Measurements from ENCODE around the gene PRPF40A. TPM values are rescaled to one million over a fixed set of nuclear protein-coding genes. Genes with fewer than 3 reads are reported as not detected.
A peak's percentile ranks its signal among the peaks of the same experiment; 100 is the strongest.

PRPF40A gene
- total RNA-seq, 5 donors from 2014 or later (not counting 1 experiment from before 2014, with no cell fraction given): 101 to 124 (median 106) TPM

DNA sequence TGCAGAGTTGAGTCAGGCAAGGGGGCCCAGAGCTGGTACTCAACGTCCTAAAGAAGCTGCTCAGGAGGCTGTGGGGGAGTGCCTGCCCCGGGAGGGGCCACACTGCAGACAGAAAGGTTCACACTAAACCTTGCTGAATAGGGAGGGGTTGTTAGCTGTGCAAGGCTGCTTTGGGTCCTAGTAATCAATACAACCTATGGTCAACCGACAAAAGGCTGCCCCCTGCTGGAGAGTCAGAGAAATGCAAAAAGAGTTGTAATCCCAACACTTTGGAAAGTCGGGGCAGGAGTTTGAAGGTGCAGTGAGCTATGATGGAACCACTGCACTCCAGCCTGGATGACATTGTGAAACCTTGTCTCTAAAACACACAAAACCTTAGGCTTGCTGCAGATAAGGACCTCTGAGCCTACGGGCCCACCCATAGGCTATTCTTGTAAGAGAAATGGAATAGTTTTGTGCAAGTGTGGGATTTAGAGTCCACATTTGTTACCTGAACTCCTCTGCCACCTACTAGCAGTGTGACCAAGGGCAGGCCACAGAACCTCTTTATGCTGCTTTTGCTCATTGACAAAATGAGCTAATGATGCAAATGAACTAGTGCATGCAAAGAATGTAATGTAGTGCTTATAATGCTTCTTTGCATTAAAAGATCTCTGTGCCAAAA lies 81.5 kb downstream of the PRPF40A start:
- no peak overlapping the region for H3K4me3 Mint-ChIP-seq
- WGBS (ENCODE audit: insufficient coverage): 20% methylated on average over 1 of the region's 5 CpGs
- peak in 3 of 4 experiments; percentile 15 to 69 (median 53) for ATAC-seq (replicated peaks in 1 of 4)
- no peaks in the 10 kb centered on the region for H3K9me3 Mint-ChIP-seq
- H3K4me1 Mint-ChIP-seq: peaks cover 2 to 5% (median 5%) of the 10 kb centered on the region in 3 donors
- Histone ChIP-seq H3K4me3 (ENCODE audit: control insufficient read depth in 1 of 2, extremely low read depth in 1 of 2, low read length in 1 of 2) (no peak overlapping the region), H3K9me3 (no peaks in the 10 kb centered on the region), H3K27ac (ENCODE audit: low read length) (no peak overlapping the region), H3K27me3 (replicated peaks in 1 of 2; ENCODE audit: control insufficient read depth in 2 of 2, extremely low read depth in 1 of 2, insufficient read depth in 2 of 2, low read length in 1 of 2) (peaks cover 0 to 8% of the 10 kb centered on the region in 2 experiments), H3K4me1 (ENCODE audit: control insufficient read depth in 1 of 2, extremely low read depth in 1 of 2, insufficient read depth in 2 of 2, low read length in 2 of 2) (peaks cover 0 to 5% of the 10 kb centered on the region in 2 experiments), H3K36me3 (ENCODE audit: control insufficient read depth in 2 of 2, extremely low read depth in 1 of 2, insufficient read depth in 1 of 2, low read length in 1 of 2) (no peaks in the 10 kb centered on the region)
- H3K27me3 Mint-ChIP-seq: no peaks in the 10 kb centered on the region
- ChIA-PET CTCF (interaction anchor here (0.6 to 3.8 kb wide), 16 partner anchors 12 to 610 kb away, joined by 3 to 30 read pairs (median 4); partner anchors contain the start of gene STAM2 (in 2 of the 2)), POLR2A (no interaction called here)
- H3K36me3 Mint-ChIP-seq: no peaks in the 10 kb centered on the region
- H3K27ac Mint-ChIP-seq: no peak overlapping the region
- DNase-seq: peak in 33 of 35 experiments; percentile 12 to 73 (median 44)

DNA sequence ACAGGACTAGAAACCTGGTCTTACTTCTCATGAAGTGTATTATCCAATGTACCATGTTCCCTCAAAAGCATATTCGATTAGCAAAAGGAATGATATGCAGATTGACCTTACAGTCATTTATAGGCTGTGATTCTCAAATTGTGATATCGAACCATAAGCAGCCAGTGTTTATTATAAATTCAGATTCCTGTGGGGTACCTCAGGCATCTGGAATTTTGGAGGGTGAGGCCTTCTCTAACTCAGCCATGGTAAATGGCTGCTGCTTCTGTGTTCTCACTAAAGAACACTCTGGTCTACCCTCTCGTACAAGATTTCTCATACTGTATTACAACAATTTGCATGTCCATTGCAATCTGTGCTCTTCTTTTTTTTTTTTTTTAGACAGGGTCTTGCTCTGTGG lies 84.5 kb downstream of the PRPF40A start:
- Mint-ChIP-seq H3K4me3 (no peak overlapping the region), H3K36me3 (no peaks in the 10 kb centered on the region), H3K27me3 (no peaks in the 10 kb centered on the region), H3K27ac (no peak overlapping the region), H3K4me1 (peaks cover 5 to 13% (median 11%) of the 10 kb centered on the region in 3 donors), H3K9me3 (no peaks in the 10 kb centered on the region)
- WGBS (ENCODE audit: insufficient coverage): 82% methylated on average over 2 of the region's 3 CpGs
- no peak overlapping the region for H3K27ac ChIP-seq (ENCODE audit: low read length)
- H3K4me1 ChIP-seq (ENCODE audit: control insufficient read depth in 1 of 2, extremely low read depth in 1 of 2, insufficient read depth in 2 of 2, low read length in 2 of 2): peaks cover 5% of the 10 kb centered on the region in 2 experiments
- no peak overlapping the region for H3K4me3 ChIP-seq (ENCODE audit: control insufficient read depth in 1 of 2, extremely low read depth in 1 of 2, low read length in 1 of 2)
- DNase-seq (no peak), ATAC-seq (replicated peaks in 1 of 4) (no peak)
- CTCF ChIA-PET: interaction anchor here in 1 of 2 donors (0.7 kb wide), 1 partner anchor 72 kb away, joined by 5 read pairs; no protein-coding TSS in a partner anchor
- no peaks in the 10 kb centered on the region for H3K9me3 ChIP-seq
- peaks cover 0 to 8% of the 10 kb centered on the region in 2 experiments for H3K27me3 ChIP-seq (replicated peaks in 1 of 2; ENCODE audit: control insufficient read depth in 2 of 2, extremely low read depth in 1 of 2, insufficient read depth in 2 of 2, low read length in 1 of 2)
- H3K36me3 ChIP-seq (ENCODE audit: control insufficient read depth in 2 of 2, extremely low read depth in 1 of 2, insufficient read depth in 1 of 2, low read length in 1 of 2): no peaks in the 10 kb centered on the region
- POLR2A ChIA-PET: no interaction called here

DNA sequence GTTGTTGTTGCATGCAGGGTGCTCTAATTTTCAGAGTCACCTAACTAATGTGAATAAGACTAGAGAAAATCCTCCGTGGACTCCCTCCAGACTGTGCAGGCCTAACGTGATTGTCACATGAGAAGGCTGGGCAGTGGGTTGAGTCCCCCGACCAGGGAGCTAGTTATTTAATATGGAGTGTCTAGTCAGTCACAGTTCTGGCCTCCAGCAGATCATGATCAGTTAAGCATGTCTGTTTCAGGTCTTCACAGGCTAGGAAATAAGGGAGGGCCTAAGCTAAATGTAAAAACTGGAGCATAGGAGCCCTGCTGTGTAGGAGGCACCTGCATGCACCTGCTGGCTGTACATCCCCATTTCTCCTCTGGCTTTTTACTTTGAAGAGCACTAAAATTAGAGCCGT lies 86.8 kb downstream of the PRPF40A start:
- ChIA-PET CTCF (interaction anchor here in 1 of 2 donors (1.3 kb wide), 1 partner anchor 11 kb away, joined by 4 read pairs; no protein-coding TSS in a partner anchor), POLR2A (no interaction called here)
- Histone ChIP-seq H3K9me3 (no peaks in the 10 kb centered on the region), H3K27ac (ENCODE audit: low read length) (no peak overlapping the region), H3K27me3 (replicated peaks in 1 of 2; ENCODE audit: control insufficient read depth in 2 of 2, extremely low read depth in 1 of 2, insufficient read depth in 2 of 2, low read length in 1 of 2) (peaks cover 0 to under 1% of the 10 kb centered on the region in 2 experiments), H3K36me3 (ENCODE audit: control insufficient read depth in 2 of 2, extremely low read depth in 1 of 2, insufficient read depth in 1 of 2, low read length in 1 of 2) (no peaks in the 10 kb centered on the region), H3K4me3 (ENCODE audit: control insufficient read depth in 1 of 2, extremely low read depth in 1 of 2, low read length in 1 of 2) (no peak overlapping the region), H3K4me1 (ENCODE audit: control insufficient read depth in 1 of 2, extremely low read depth in 1 of 2, insufficient read depth in 2 of 2, low read length in 2 of 2) (peaks cover under 1 to 5% of the 10 kb centered on the region in 2 experiments)
- no peak for DNase-seq
- no peaks in the 10 kb centered on the region for H3K36me3 Mint-ChIP-seq
- H3K9me3 Mint-ChIP-seq: no peaks in the 10 kb centered on the region
- WGBS (ENCODE audit: insufficient coverage): 100% methylated on average over 1 of the region's 4 CpGs
- peaks cover 0 to 3% of the 10 kb centered on the region in 2 donors for H3K27me3 Mint-ChIP-seq
- H3K4me1 Mint-ChIP-seq: peaks cover 3 to 11% (median 8%) of the 10 kb centered on the region in 3 donors
- H3K27ac Mint-ChIP-seq: no peak overlapping the region
- no peak for ATAC-seq (replicated peaks in 1 of 4)
- no peak overlapping the region for H3K4me3 Mint-ChIP-seq

DNA sequence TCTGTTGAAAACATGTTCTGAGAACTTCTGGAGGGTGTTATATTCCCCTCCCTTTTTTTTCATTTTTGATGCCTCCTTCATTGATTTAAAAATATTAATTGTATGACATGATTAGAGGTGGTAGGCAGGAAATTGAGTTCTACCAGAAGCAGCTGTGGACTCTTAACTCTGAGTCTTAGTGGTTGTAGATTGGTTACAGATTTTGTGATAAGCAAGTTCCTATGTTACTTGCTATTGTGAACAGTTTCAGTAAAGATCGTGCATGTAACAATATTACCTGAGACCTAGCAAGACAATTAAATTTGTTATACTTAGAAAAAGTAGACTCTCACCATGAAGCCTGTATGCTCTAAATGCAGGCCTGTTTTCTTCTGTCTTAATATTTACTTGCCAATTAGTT lies 88.1 kb downstream of the PRPF40A start:
- ATAC-seq (replicated peaks in 1 of 4) (peak in 1 of 4 experiments; percentile 24), DNase-seq (no peak)
- Mint-ChIP-seq H3K27ac (no peak overlapping the region), H3K4me3 (no peak overlapping the region), H3K27me3 (peaks cover 4 to 7% of the 10 kb centered on the region in 2 donors), H3K4me1 (peaks cover 0 to 11% (median 5%) of the 10 kb centered on the region in 3 donors), H3K36me3 (no peaks in the 10 kb centered on the region), H3K9me3 (no peaks in the 10 kb centered on the region)
- ChIA-PET CTCF (interaction anchor here in 1 of 2 donors (0.7 kb wide), 1 partner anchor 750 kb away, joined by 4 read pairs; no protein-coding TSS in a partner anchor), POLR2A (no interaction called here)
- Histone ChIP-seq H3K27ac (ENCODE audit: low read length) (no peak overlapping the region), H3K4me1 (ENCODE audit: control insufficient read depth in 1 of 2, extremely low read depth in 1 of 2, insufficient read depth in 2 of 2, low read length in 2 of 2) (peaks cover 0 to 5% of the 10 kb centered on the region in 2 experiments), H3K27me3 (replicated peaks in 1 of 2; ENCODE audit: control insufficient read depth in 2 of 2, extremely low read depth in 1 of 2, insufficient read depth in 2 of 2, low read length in 1 of 2) (peaks cover 0 to 5% of the 10 kb centered on the region in 2 experiments), H3K36me3 (ENCODE audit: control insufficient read depth in 2 of 2, extremely low read depth in 1 of 2, insufficient read depth in 1 of 2, low read length in 1 of 2) (no peaks in the 10 kb centered on the region), H3K4me3 (ENCODE audit: control insufficient read depth in 1 of 2, extremely low read depth in 1 of 2, low read length in 1 of 2) (no peak overlapping the region), H3K9me3 (no peaks in the 10 kb centered on the region)
- no CpG with 5 or more reads among the region's 1 CpG for WGBS (ENCODE audit: insufficient coverage)

DNA sequence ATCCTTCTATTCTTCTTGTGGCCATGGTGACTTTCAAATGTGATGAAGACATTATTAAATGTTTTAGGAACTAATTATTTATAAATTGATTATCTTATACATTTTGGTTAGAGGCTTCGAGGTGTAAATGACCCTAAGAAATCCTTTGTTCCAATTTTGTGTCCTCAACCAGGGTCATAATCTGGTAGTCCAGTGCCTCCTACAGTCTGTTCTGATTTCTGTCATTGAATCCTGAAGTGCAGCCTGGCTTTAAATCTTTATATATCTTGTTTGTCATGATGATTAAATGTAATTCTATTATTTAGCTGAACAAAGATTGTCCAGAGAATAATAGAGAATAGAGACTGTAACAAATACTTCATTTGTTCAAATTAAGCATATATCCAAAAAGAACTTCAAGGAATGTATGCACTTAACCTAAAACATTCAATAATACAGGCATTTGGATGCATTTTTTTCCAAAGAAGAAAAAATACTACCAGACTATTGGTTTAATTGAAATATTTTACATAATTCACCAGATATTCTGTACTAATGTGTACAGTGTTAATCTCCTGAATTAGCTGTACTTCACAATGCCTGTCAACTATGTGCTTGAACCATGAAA lies 89.8 kb downstream of the PRPF40A start:
- Mint-ChIP-seq H3K4me3 (no peak overlapping the region), H3K36me3 (no peaks in the 10 kb centered on the region), H3K4me1 (peaks cover 0 to 11% (median 5%) of the 10 kb centered on the region in 3 donors), H3K9me3 (no peaks in the 10 kb centered on the region), H3K27ac (no peak overlapping the region), H3K27me3 (peaks cover 4 to 7% of the 10 kb centered on the region in 2 donors)
- ChIA-PET POLR2A (no interaction called here), CTCF (interaction anchor here in 1 of 2 donors (1.4 kb wide), 1 partner anchor 451 kb away, joined by 3 read pairs; the partner anchor contains the start of gene STAM2)
- no peaks in the 10 kb centered on the region for H3K36me3 ChIP-seq (ENCODE audit: control insufficient read depth in 2 of 2, extremely low read depth in 1 of 2, insufficient read depth in 1 of 2, low read length in 1 of 2)
- no peak for ATAC-seq (replicated peaks in 1 of 4)
- DNase-seq: peak in 1 of 35 experiments; percentile 10
- peaks cover 0 to 5% of the 10 kb centered on the region in 2 experiments for H3K4me1 ChIP-seq (ENCODE audit: control insufficient read depth in 1 of 2, extremely low read depth in 1 of 2, insufficient read depth in 2 of 2, low read length in 2 of 2)
- no peak overlapping the region for H3K4me3 ChIP-seq (ENCODE audit: control insufficient read depth in 1 of 2, extremely low read depth in 1 of 2, low read length in 1 of 2)
- no peak overlapping the region for H3K27ac ChIP-seq (ENCODE audit: low read length)
- H3K9me3 ChIP-seq: no peaks in the 10 kb centered on the region
- no CpG with 5 or more reads among the region's 1 CpG for whole genome bisulfite sequencing (ENCODE audit: insufficient coverage)
- H3K27me3 ChIP-seq (replicated peaks in 1 of 2; ENCODE audit: control insufficient read depth in 2 of 2, extremely low read depth in 1 of 2, insufficient read depth in 2 of 2, low read length in 1 of 2): peaks cover 0 to 5% of the 10 kb centered on the region in 2 experiments

DNA sequence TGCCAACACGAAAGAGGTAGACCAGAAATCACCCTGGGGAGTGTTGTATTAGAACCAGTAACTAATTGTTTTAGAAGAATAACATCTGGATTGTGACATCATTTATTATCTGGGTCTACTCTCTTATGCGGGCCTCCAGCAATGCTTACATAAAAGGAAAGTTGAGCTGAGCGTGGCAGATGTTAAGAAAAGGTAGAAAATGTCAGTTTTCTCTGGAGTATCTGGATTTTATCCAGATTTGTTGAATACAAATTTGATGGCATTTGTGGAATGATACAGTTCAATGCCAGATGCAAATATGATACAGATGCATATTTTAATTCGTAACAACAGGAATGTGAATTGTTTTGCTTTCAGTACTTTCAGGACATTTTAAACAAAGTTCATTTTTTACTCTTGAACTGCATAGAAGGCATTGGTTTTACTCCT lies 90.3 kb downstream of the PRPF40A start:
- no peaks in the 10 kb centered on the region for H3K36me3 Mint-ChIP-seq
- H3K9me3 ChIP-seq: no peaks in the 10 kb centered on the region
- H3K4me1 Mint-ChIP-seq: peaks cover 0 to 11% (median 5%) of the 10 kb centered on the region in 3 donors
- H3K27ac ChIP-seq (ENCODE audit: low read length): no peak overlapping the region
- H3K27ac Mint-ChIP-seq: no peak overlapping the region
- ChIA-PET CTCF (no interaction called here), POLR2A (no interaction called here)
- DNase-seq: no peak
- no peaks in the 10 kb centered on the region for H3K36me3 ChIP-seq (ENCODE audit: control insufficient read depth in 2 of 2, extremely low read depth in 1 of 2, insufficient read depth in 1 of 2, low read length in 1 of 2)
- H3K27me3 Mint-ChIP-seq: peaks cover 6 to 7% of the 10 kb centered on the region in 2 donors
- no peak for ATAC-seq (replicated peaks in 1 of 4)
- no peaks in the 10 kb centered on the region for H3K9me3 Mint-ChIP-seq
- WGBS (ENCODE audit: insufficient coverage): 69% methylated on average over 2 of the region's 4 CpGs
- H3K4me3 Mint-ChIP-seq: no peak overlapping the region
- H3K4me3 ChIP-seq (ENCODE audit: control insufficient read depth in 1 of 2, extremely low read depth in 1 of 2, low read length in 1 of 2): no peak overlapping the region
- H3K4me1 ChIP-seq (ENCODE audit: control insufficient read depth in 1 of 2, extremely low read depth in 1 of 2, insufficient read depth in 2 of 2, low read length in 2 of 2): peaks cover 0 to 5% of the 10 kb centered on the region in 2 experiments
- H3K27me3 ChIP-seq (replicated peaks in 1 of 2; ENCODE audit: control insufficient read depth in 2 of 2, extremely low read depth in 1 of 2, insufficient read depth in 2 of 2, low read length in 1 of 2): peaks cover 0 to 5% of the 10 kb centered on the region in 2 experiments
